ENCODE data around the gene ZFC3H1.
"Not testable (repeated sequence)": the region's sequence is repeated elsewhere in the genome, so short reads cannot be mapped to it uniquely, and the experiment has no call there.

The ZFC3H1 gene, protein sequence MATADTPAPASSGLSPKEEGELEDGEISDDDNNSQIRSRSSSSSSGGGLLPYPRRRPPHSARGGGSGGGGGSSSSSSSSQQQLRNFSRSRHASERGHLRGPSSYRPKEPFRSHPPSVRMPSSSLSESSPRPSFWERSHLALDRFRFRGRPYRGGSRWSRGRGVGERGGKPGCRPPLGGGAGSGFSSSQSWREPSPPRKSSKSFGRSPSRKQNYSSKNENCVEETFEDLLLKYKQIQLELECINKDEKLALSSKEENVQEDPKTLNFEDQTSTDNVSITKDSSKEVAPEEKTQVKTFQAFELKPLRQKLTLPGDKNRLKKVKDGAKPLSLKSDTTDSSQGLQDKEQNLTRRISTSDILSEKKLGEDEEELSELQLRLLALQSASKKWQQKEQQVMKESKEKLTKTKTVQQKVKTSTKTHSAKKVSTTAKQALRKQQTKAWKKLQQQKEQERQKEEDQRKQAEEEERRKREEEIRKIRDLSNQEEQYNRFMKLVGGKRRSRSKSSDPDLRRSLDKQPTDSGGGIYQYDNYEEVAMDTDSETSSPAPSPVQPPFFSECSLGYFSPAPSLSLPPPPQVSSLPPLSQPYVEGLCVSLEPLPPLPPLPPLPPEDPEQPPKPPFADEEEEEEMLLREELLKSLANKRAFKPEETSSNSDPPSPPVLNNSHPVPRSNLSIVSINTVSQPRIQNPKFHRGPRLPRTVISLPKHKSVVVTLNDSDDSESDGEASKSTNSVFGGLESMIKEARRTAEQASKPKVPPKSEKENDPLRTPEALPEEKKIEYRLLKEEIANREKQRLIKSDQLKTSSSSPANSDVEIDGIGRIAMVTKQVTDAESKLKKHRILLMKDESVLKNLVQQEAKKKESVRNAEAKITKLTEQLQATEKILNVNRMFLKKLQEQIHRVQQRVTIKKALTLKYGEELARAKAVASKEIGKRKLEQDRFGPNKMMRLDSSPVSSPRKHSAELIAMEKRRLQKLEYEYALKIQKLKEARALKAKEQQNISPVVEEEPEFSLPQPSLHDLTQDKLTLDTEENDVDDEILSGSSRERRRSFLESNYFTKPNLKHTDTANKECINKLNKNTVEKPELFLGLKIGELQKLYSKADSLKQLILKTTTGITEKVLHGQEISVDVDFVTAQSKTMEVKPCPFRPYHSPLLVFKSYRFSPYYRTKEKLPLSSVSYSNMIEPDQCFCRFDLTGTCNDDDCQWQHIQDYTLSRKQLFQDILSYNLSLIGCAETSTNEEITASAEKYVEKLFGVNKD (N-terminal part only)

DNA sequence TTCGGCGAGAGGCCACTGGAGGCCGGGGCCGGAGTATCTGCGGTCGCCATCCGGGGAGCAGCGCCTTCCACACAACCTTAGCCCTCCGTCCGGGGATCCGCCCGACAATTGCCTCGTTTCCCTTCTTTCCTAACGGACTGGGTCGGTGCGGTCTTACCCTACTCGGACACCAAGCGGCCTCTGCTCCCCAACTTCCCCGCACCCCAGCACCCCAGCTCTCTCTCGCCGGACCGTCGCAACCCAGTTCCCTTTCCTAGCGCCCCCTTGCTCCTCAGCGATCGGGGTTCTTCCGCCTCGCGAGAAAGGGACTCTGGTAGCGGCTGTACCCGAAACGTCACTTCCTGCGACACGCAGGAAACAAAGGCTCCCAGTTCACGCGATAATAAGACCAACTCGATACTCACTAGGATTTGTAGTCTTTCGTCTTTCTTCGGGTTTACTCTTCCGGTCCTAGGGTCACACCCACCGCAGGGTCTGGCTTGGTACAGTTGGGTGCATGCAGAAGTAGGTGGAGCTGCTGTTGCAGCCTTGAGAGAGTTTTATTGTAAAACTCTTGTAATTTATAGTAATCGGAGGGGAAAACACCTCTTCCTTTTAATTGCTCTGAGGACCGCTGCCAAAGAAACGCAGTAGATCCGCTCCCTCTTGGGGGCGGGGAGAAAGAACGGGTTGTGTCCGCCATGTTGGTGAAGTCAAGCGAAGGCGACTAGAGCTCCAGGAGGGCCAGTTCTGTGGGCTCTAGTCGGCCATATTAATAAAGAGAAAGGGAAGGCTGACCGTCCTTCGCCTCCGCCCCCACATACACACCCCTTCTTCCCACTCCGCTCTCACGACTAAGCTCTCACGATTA lies at the start of gene ZFC3H1, which contains the start of gene THAP2:
TSS of gene ZFC3H1 (minus strand) at position 288 of the 850 bp plus-strand sequence. CDS start at position 50, 238 bp downstream.
TSS of gene THAP2 (plus strand) at position 741 of the 850 bp plus-strand sequence. CDS start 209 bp downstream, outside the sequence.
- DNase-seq (ENCODE audit: low spot score), result peak; percentile 100

DNA sequence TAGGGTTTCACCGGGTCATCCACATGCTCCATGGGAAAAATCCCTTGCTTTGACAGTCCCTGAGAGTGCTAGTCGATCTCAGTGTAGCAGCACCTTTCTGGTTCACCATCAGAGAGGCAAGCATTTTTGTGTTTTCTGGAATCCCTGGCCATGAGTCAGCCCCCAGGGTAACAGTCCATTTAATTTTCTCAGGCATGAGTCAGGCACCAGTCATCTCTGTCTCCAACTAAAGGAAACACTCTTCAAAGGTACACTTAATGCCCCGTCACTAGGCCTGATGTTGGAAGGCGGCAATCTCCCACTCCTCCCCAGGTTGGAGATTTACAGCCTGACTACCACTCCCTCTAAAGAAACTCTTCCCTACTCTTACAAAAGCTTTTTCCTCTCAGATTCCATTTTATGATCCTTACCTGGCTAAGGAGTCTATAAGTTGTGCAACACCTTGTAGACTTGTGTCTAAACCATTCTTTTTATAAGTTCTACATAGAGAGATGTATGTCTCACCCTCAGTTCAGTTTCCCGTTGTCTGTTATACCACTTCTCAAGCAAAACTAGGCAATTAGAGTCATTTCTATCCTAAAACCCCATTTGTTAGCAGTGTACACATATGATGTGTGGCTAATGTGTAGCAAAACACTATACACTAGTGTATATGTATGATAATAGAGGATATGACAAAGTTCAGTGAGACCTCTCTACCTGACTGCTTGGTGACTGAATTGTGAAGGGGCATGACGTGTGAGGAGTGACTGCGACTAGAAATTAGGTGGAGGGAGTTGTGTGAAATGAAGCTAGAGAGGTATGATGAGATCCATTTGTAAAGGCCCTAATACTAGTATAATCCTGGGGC lies 46.9 kb upstream of the ZFC3H1 start:
- peak; percentile 76 for DNase-seq (ENCODE audit: low spot score)

DNA sequence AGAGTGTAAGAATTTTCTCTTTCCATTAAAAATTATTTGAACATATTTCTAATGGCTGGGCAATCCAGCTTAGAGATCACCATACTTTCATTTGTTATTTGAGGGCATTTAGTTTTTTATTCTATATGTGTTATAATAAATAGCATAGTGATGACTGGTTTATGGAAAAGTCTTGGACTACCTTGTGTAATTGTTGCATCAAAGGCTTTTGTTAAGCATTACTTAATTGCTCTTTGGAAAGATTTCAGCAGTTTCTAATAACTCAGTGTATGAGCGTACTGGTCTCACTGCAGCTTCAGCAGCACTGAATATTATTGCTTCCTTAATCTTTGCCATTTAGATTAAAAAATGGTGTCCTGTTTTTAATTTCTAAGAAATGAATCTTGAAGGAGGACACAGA lies 45.0 kb upstream of the ZFC3H1 start:
- no peak for DNase-seq (ENCODE audit: low spot score)

DNA sequence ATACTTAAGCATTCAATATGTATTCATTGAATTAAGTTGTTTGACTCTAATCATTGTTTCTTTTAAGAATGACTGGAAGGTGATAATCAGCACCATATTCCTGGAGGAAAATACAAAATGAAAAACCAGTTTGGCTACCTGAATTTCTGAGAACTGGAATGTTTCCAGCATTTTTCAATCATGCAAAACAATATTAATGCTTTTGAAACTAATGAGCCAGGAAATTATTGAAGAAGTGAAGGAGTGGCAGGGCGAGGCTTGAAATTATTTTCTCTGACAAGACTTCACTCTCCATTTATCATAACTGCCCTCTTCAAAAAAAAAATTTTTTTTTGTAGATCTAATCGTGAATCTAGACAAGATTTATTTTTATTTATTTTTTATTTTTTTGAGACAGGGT lies 41.3 kb upstream of the ZFC3H1 start:
- no peak for DNase-seq (ENCODE audit: low spot score)

DNA sequence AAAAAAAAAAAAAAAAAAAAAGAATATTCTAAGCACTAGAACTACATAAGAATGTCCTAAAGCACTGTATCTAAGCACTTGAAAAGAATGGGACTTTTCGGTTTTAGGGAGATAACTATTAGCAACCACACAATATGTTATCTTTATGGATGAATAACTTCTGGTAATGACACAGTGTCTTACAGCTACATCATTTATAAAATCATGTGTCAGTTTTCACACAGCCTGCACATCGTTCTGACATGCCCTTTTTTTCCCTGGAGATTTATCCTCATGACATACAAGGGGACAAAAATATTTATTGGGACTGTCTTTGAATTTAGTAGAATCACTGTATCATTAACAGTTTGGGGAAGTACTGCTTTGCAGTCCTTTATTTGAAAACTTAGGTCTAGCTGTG lies 39.6 kb upstream of the ZFC3H1 start:
- DNase-seq (ENCODE audit: low spot score), result no peak

DNA sequence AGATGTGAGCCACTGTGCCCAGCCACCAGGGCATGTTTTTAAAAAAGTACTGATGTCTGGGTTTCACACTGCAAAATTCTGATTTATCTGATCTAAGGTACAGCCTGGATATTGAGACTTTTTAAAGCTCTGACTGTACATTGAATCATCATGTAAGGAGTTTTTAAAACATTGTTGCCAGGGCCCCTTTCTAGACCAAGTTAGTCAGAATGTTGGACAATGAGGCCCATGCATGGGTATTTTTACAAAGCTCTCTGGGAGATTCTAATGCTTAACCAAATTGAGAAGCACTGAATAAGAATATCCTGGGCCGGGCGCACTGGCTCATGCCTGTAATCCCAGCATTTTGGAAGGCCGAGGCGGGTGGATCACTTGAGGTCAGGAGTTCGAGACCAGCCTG lies 38.9 kb upstream of the ZFC3H1 start:
- DNase-seq (ENCODE audit: low spot score), result no peak

DNA sequence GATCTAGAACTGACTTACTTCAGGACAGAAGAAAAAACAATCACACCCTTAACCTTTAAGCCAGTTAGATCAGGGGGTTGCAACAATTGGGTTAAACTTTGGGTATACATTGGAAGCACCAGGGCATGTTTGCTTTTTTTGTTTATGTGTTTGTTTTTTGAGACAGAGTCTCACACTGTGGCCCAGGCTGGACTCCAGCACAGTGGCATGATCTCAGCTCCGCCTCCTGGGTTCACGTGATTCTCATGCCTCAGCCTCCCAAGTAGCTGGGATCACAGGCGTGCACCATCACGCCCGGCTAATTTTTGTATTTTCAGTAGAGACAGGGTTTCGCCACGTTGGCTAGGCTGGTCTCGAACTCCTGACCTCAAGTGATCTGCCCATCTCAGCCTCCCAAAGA lies 38.5 kb upstream of the ZFC3H1 start:
- DNase-seq (ENCODE audit: low spot score), result not testable (repeated sequence)

DNA sequence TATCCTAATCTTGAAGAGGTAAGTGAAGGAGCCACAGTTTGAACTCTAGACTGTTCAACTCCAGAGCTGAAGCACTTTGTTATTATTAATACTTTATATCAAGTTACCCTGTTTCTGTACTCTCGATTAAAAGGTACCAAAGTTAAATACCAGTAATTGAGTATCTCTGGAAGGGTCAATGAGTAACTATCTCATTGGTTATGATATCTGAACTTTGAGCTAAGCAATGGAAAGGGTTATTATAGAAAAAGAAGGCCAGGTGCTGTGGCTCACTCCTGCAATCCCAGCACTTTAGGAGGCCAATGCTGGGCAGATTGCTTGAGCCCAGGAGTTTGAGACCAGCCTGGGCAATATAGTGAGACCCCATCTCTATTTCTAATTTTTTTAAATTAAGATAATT lies 32.1 kb upstream of the ZFC3H1 start:
- DNase-seq (ENCODE audit: low spot score), result no peak

DNA sequence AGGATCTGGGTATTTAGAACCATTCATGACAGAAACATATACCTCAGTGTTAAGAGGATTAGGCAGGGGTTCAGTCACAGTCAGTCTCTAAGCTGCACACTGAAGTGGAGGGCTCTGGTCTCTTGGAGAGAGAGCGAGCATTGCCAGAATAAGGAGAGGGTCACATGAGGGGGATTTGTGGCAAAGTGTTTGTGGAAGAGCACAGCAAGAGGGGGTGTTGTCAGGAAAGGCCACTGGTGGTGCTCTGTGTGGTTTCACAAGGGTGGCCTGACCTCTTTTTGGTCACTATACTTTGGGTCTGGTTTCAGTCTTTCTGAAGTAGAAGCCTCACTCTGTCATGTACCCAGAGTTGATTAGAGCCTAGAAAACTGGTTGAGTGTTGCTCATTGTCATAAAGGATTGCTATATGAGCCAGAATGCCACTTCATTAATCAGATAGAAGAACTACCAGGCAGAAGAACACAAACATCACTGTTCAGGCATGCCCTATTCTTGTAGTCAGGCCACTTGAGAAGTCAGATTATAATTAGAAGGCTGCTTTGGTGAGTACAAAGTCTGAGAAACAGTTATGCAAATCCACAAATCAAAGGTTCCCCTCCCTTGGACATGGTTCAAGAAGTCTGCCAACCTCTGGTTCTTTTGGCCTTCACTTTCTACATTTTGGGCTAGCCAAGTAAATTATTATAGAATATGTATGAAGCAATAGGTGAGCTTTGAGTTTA lies 30.6 kb upstream of the ZFC3H1 start:
- no peak for DNase-seq (ENCODE audit: low spot score)

DNA sequence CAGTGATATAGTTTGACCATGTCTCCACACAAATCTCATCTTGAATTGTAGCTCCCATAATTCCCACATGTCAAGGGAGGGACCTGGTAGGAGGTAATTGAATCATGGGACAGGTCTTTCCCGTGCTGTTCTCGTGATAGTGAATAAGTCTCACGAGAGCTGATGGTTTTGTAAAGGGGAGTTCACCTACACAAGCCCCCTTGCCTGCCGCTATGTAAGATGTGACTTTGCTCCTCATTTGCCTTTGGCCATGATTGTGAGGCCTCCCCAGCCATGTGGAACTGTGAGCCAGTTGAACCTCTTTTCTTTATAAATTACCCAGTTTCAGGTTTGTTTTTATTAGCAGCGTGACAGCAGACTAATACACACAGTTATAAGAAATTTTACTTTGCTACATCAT lies 30.0 kb upstream of the ZFC3H1 start:
- DNase-seq (ENCODE audit: low spot score), result not testable (repeated sequence)

DNA sequence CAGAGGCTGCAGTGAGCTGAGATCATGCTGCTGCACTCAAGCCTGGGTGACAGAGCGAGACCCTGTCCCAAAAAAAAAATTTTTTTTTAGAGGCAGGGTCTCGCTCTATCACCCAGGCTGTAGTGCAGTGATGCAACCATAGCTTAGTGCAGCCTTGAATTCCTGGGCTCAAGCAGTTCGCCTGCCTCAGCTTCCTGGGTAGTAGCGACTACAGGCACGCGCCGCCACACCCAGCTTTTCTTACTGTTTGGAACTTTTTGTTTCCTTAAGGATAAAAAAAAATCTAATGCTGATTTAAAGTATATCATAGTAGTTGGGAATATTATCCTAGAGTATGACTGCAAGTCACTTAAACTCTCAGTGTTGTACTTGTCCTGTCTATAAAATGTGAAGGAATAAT lies 29.5 kb upstream of the ZFC3H1 start:
- DNase-seq (ENCODE audit: low spot score), result no peak

DNA sequence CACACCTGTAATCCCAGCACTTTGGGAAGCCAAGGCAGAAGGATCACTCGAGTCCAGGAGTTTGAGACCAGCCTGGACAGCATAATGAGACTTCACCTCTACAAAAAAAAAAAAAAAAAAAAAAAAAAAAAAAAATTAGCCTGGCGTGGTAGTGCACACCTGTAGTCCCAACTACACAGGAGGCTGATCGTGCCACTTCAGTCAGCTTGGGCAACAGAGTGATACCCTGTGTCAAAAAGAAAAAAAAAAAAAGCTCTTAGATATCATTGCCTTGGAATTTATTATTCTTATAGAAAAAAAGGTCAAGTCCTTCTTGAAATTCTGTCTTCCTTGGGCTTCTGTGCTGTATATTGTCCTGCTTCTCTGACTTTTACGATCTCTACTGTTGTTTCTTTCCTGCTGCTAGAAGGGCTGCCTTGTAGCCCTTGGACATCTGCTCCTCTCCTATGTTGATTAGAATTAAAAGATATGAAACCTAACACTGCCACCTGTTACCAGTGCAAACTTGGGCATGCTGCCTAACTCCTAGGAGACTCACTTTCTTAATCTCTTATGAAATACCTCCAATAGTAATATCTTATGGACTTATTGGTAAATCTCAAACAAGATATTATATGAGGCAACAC lies 28.0 kb upstream of the ZFC3H1 start:
- no peak for DNase-seq (ENCODE audit: low spot score)

DNA sequence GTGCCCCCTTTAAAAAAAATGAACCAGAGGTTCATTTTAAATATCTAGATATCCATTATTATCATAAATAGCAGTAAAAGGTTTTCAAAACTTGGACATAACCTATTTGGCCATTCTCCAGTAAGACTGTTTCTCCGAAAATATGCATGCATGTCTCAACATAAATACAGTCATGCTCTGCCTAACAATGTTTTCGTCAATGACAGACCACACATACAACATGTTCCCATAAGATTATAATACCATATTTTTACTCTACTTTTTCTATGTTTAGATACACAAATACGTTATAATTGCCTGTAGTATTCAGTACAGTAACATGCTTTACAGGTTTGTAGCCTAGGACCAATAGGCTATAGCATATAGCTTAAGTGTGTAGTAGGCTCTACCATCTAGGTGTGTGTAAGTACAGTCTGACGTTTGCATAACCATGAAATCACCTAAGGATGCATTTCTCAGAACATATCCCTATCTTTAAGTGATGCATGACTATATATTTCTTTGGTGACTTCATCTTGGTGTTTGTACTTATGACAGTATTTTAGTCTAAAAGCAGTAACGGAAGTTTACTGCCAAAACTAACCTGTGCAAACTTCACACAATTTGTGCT lies 25.4 kb upstream of the ZFC3H1 start:
- DNase-seq (ENCODE audit: low spot score), result no peak

DNA sequence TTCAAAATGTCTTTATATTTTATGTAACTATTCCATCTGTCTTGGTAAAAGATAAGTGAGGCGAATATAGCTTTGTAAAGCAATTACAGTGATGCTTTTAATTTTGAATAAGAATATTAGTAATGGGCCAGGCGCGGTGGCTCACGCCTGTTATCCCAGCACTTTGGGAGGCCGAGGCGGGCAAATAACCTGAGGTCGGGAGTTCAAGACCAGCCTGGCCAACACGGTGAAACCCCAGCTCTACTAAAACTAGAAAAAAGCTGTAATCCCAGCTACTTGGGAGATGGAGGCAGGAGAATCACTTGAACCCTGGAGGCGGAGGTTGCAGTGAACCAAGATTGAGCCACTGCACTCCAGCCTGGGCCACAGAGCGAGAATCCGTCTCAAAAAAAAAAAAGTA lies 23.5 kb upstream of the ZFC3H1 start:
- DNase-seq (ENCODE audit: low spot score), result not testable (repeated sequence)

DNA sequence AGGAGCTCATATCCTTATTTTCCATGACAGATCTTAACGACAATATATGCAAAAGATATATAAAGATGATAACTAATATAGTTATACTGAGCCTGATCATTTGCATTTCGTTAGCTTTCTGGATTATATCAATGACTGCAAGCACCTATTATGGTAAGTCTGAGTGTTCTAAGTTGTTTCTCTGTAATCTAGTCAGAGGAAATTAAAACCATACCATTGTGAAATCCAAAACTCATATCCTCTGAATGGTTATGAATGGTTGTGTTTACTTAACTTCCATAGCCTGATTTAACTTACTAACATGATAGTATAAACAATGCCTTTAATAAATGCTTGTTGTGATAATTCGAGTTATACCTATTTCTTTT lies 23.0 kb upstream of the ZFC3H1 start:
- DNase-seq (ENCODE audit: low spot score), result no peak

DNA sequence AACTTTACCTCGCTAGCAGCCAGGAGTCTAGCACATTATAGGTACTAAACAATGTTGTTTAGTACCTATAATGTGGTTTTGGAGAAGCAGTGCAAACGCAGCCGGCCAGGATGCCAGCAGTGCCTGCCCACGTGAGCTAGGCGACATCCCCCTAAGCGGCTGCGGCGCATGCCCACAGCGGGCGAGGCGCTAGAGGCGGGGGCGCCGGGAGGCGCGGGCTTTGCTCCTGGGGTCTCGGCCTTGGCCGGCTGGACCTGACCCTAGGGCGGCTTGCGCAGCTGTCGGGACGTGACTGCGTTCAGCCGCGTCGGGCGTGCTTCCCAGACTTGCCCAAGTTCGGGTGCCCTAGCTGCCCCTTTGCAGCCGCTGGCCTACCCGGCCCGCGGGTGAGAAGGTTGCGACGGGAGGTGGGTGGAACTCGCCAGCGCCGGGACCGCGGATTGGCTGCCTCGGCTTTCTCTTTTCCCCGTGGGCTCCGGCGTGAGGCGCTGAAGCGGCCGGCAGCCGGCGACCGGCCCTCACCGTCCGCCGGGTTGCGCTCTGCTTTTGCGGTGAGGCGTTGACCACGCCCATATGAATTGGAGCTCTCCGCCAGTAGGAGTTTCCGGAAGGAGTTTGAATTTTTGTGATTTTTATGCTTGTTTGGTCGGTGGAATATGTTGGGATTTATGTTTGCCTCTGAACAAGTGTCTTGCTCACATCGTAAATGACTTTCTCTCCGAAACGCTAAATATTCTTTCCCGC lies 22.4 kb upstream of the ZFC3H1 start, which contains the start of gene TMEM19:
TSS of gene TMEM19 (plus strand) at position 169 of the 744 bp plus-strand sequence. CDS start 599 bp downstream, outside the sequence.
- DNase-seq (ENCODE audit: low spot score), result peak; percentile 86

DNA sequence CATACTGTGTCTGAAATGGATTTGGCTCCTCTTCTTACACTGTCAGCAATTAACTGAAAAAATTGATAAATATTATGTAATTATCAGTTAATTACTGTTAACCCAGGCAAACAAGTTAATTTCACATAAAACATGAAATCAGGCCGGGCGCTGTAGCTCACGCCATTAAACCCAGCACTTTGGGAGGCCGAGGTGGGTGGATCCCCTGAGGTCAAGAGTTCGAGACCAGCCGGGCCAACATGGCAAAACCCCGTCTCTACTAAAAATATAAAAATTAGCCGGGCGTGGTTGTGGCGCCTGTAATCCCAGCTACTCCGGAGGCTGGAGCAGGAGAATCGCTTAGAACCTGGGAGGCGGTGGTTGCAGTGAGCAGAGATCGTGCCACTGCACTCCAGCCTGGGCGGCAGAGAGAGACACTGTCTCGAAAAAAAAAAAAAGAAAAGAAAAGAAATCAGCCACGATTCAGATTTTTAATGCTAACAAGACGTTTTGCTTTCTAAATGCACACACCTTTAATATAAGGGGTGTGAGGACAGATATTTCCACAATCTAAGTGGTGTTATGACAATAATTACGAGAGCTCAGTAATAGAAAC lies 21.8 kb upstream of the ZFC3H1 start:
- no peak for DNase-seq (ENCODE audit: low spot score)
